Stimulated activated CD4-positive, alpha-beta T cell treated with anti-CD3 and anti-CD28 coated beads, Interleukin-4, amount 100 ng/mL, for 4 hours (primary cell): ENCODE results near the gene KRT33A.

Experiments
- DNase-seq, 2 experiments: peaks; one replicate each; pipeline ENCODE4 v3.0.0-alpha.2; 2020

KRT33A gene

GRCh38 chr17:41301204-41301790 is 49.3 kb downstream of the KRT33A start:
- DNase-seq = no peak

GRCh38 chr17:41298458-41299135 is 52.0 kb downstream of the KRT33A start:
- DNase-seq = no peak

- DNase-seq = no peak
These were observed 53.8 kb downstream of the KRT33A start for GRCh38 chr17:41296846-41297245.
